HG02798 (cell line): ENCODE data around the gene LRRC8C.
"Not testable (repeated sequence)": the region's sequence is repeated elsewhere in the genome, so short reads cannot be mapped to it uniquely, and the experiment has no call there.

Source experiments
- ATAC-seq: cut with Tn5 transposase; IDR thresholded peaks from one replicate; pipeline ENCODE4 v1.9.1; 2021; ENCODE audit warnings: mild to moderate bottlenecking; ENCODE audit not compliant: unreplicated experiment, poor library complexity

LRRC8C gene

GRCh38 chr1:89632657-89633247 lies at the start of gene LRRC8C:
Gene LRRC8C (plus strand): TSS chr1:89633120. CDS start chr1:89686474, 53,354 bp downstream.
- ATAC-seq, result peak; percentile 88

- ATAC-seq, result no peak
These were observed 48.7 kb upstream of the LRRC8C start for GRCh38 chr1:89584211-89584610.

GRCh38 chr1:89584781-89585180 lies 48.1 kb upstream of the LRRC8C start:
- no peak for ATAC-seq

GRCh38 chr1:89587729-89588161 lies 45.2 kb upstream of the LRRC8C start:
- ATAC-seq, result no peak

- no peak for ATAC-seq
These were observed 44.4 kb upstream of the LRRC8C start for GRCh38 chr1:89588480-89588879.

- no peak for ATAC-seq
These were observed 43.4 kb upstream of the LRRC8C start for GRCh38 chr1:89589515-89589914.

GRCh38 chr1:89590341-89591080 lies 42.4 kb upstream of the LRRC8C start:
- no peak for ATAC-seq

- not testable (repeated sequence) for ATAC-seq
These were observed 40.0 kb upstream of the LRRC8C start for GRCh38 chr1:89592861-89593302.

GRCh38 chr1:89594096-89594740 lies 38.7 kb upstream of the LRRC8C start:
- ATAC-seq, result no peak

- ATAC-seq, result no peak
These were observed 36.2 kb upstream of the LRRC8C start for GRCh38 chr1:89596698-89597097.

- ATAC-seq, result peak; percentile 36
These were observed 34.2 kb upstream of the LRRC8C start for GRCh38 chr1:89598450-89599331.

GRCh38 chr1:89599332-89599630 lies 33.6 kb upstream of the LRRC8C start:
- ATAC-seq, result no peak

- peak; percentile 53 for ATAC-seq
These were observed 32.3 kb upstream of the LRRC8C start for GRCh38 chr1:89600451-89601224.

- ATAC-seq, result no peak
These were observed 30.0 kb upstream of the LRRC8C start for GRCh38 chr1:89602871-89603404.

- no peak for ATAC-seq
These were observed 29.1 kb upstream of the LRRC8C start for GRCh38 chr1:89603651-89604413.

- no peak for ATAC-seq
These were observed 28.5 kb upstream of the LRRC8C start for GRCh38 chr1:89604414-89604735.

- no peak for ATAC-seq
These were observed 27.2 kb upstream of the LRRC8C start for GRCh38 chr1:89605692-89606091.

- no peak for ATAC-seq
These were observed 26.5 kb upstream of the LRRC8C start for GRCh38 chr1:89606227-89606980.
